T-helper 1 cell treated with Interleukin-12 subunit alpha and Interleukin-12 subunit beta and Interleukin-4 antibody, amounts not matched to agents 30 ng/mL and 1 ng/mL, for 36 hours (primary cell): Measurements from ENCODE around the gene CD68. TPM values are rescaled to one million over a fixed set of nuclear protein-coding genes. Genes with fewer than 3 reads are reported as not detected.
"Not testable (repeated sequence)": the region's sequence is repeated elsewhere in the genome, so short reads cannot be mapped to it uniquely, and the experiment has no call there.

Experiments used
- intact Hi-C: fragments of 100-400 bp; cut with micrococcal nuclease; formaldehyde crosslinking; loops from one replicate; pipeline ENCODE4 v1.15.1; 2024
- total RNA-seq: library from RNA; stranded (reverse); gene quantifications from 2 replicates; pipeline ENCODE4 v1.2.3, GENCODE V29; 2022

Gene CD68
- total RNA-seq, 1 donor from 2014 or later: 8.0 TPM

GRCh38 chr17:7606280-7606679 lies 26.8 kb downstream of the CD68 start:
- intact Hi-C loops: no loop called here

- intact Hi-C loops: no loop called here
These were observed 31.2 kb downstream of the CD68 start for GRCh38 chr17:7610641-7611040.

DNA sequence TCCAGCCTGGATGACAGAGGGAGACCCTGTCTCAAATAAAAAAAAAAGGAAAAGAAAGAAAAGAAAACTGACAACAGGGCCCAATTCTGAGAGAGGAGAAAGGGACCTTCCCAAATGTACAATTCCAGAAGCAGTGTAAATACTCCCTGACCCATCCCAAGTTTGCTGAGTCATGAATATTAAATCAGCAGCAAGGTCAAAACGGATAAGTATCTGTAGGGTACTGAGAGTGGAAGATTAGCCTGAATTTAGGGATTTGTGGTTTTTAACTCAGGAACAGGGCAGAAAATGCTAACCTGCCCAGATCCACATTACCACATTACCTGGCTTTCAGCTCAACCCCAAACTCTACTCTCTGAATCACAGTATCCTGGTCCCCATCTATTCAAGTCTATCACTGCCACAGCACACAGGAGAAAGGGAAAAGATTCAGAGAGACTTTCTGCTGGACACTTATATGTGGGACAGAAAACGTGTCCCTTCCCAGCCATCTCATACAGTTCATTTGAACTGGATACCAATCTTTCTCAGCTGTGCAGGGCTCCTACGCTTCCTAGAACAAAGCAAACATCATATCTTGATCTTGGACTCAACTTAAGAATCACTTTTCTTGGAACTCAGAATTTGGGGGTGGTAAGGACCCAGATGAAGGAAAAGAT lies 32.3 kb downstream of the CD68 start:
- intact Hi-C loops: no loop called here

GRCh38 chr17:7612294-7612640 lies 32.8 kb downstream of the CD68 start:
- intact Hi-C loops: no loop called here

DNA sequence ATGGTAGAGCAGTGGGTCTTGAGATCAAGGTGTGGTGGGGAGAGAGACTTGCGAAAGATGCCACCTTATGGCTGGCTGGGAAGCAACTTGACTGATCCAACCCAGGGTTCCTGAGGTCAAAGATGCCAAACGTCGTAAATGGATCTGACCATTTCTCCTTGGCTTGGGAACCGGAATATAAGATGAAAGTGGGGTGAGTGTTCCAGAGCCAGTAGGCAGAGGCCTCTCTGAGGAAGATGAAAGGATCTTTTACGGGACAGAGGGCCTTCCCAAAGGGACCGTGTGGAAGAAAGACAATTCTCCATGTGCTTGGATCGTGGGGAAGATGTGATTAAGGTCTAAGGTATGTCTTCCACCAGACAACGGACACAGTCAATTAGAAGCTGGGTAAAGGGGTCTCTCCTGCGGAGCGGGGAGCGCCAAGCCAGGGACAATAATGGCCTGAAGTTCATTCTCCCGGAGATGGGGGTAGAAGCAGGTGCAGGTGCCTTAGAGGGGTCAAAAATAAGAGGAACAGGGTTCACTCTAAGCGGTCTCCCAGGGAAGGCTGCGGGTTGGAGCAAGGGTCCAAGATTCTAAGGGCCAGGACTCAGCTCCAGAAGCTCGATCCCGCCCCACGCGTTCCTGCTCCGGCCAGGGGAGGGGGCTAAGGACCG lies 34.5 kb downstream of the CD68 start:
- intact Hi-C loops: loop anchor here (1.0 to 2.0 kb wide), 3 partner anchors 210 to 318 kb away; partner anchors contain the start of genes CNTROB and TMEM256

DNA sequence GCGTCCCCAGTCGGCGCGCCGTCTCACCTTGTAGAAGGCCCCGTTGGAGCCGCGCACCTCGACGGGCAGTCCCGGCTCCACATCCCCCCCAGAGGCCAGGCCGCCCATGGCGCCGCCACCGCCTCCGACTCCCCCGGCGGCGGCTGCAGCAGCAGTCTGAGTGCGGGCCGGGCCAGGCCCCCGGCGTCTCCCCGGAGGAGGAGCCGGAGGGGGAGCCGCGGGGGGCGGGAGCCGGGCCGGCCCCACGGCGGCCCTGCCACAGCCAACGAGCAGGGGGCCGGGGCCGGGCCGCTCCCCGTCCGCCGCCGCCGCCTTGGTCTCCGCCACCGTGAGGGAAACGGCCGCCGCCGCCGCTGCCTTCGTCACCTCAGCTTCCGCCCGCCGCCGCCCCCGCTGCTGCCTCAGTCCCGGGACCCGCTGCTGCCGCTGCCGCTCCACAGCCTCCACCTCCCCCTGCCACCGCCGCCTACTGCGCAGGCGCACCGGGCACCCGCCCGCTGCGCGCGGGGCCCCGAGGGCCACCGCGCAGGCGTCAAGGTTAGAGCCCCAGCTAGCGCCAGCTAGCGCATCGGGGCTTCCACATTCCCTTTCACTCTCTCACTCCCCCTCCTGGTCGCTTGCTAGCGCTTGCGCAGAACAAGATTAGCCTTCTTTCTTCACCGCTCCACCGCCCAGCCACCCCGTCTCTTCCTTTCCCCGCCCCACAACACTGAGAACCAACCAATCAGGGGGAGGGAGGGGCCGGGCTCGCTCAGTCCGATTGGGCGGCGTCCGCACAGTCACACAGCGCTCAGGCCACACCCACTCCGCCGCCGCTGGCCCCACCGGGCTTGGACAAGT lies 35.2 kb downstream of the CD68 start, which contains the start of gene FXR2:
FXR2 (minus strand) TSS at position 473 of the 840 bp plus-strand sequence; CDS start at position 108, 365 bp downstream.
- intact Hi-C loops: loop anchor here (1.0 to 2.0 kb wide), 11 partner anchors 13 to 318 kb away; partner anchors contain the start of genes ATP1B2, CNTROB, EIF5A and MPDU1

DNA sequence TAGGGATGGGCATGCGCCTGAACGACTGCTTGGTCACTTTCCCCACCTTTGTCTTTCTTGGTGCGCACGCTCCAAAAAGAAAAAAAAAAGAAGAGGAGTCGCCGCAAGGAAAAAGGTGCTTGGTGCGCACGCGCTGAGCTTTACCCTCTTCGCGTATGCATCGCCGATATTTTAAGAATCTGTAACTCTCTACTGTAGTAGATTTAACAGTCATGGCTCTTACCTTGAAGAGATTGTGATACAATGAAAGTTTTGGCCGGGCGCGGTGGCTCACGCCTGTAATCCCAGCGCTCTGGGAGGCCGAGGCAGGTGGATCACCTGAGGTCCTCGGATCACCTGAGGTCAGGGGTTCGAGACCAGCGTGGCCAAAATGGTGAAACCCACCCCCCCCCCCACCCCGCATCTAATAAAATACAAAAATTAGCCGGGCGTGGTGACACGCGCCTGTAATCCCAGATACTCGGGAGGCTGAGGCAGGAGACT lies 35.9 kb downstream of the CD68 start:
- intact Hi-C loops: loop anchor here (1.0 to 2.0 kb wide), 9 partner anchors 12 to 308 kb away; partner anchors contain the start of genes ATP1B2, EIF5A, MPDU1 and POLR2A

DNA sequence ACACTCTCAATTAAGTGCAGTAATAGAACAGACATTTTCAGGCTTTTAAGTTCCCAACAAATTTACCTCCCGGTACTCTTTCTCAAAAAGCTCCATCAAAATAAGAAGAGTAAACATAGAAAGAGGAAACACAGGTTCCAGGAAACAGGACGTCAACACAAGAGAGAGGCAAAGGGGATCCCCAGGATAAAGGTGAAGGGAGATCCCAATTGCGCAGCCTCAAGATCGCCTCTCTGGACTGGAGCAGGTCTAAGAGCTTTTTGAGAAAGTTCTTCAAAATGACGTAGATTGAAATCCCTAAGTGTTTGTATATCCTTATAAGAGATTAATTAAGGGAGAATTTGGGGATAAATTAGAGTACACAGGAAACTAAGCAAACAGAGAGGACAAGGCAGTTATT lies 39.2 kb downstream of the CD68 start:
- intact Hi-C loops: no loop called here

GRCh38 chr17:7620835-7621234 lies 41.4 kb downstream of the CD68 start:
- intact Hi-C loops: no loop called here

GRCh38 chr17:7623661-7624060 lies 44.2 kb downstream of the CD68 start:
- intact Hi-C loops: no loop called here

GRCh38 chr17:7625749-7626148 lies 46.3 kb downstream of the CD68 start:
- intact Hi-C loops: not testable (repeated sequence)

- intact Hi-C loops: no loop called here
These were observed 46.9 kb downstream of the CD68 start for GRCh38 chr17:7626307-7626706.

DNA sequence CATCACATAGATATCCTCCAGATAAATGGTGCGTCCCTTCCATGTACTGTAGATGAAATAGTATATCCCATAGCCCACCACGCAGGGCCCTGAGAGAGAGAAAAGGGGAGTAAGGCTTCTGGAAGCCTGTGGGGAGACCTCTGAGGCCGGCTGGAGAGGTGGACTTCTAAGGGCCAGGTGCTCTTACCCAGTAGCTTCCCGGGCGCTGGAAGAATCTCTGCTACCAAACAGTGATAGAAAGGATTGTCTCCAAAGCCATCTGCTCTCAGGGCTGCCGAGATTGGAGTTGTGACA lies 47.5 kb downstream of the CD68 start:
- intact Hi-C loops: loop anchor here (1.0 kb wide), 3 partner anchors 12 to 43 kb away; partner anchors contain the start of gene ATP1B2

- intact Hi-C loops: loop anchor here (1.0 kb wide), 3 partner anchors 12 to 43 kb away; partner anchors contain the start of gene ATP1B2
These were observed 48.0 kb downstream of the CD68 start, which contains the start of gene SAT2 for GRCh38 chr17:7627250-7628121. Gene SAT2, minus strand, starts transcription at chr17:7627821. Its CDS starts 186 bp downstream, at chr17:7627635.

DNA sequence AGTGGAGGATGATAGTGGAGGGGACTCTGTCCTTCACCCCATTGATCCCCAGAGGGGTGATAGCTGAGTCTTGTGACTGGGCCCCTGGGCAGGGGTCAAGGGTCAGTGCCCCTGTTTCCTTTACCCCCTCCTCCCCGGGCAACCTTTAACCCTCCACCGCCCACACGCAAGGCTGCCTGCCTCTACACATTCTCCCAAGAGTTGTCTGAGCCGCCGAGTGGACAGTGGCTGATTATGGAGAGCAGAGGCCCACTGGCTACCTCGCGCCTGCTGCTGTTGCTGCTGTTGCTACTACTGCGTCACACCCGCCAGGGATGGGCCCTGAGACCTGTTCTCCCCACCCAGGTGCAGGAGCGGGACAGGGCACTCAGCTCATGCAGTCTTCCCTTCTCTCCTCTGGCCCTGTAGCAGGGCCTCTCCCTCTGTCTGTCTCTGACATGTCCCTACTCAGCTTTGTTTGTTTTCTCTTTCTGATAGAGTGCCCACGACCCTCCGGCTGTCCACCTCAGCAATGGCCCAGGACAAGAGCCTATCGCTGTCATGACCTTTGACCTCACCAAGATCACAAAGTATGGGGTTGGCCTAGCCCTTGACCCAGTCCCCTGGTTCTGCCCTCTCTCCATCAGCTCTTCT lies 50.6 kb downstream of the CD68 start, which contains the start of gene SHBG:
SHBG (plus strand) TSS at position 197 of the 633 bp plus-strand sequence; CDS start at position 235, 38 bp downstream.
- intact Hi-C loops: loop anchor here (5.0 kb wide), 1 partner anchor 87 kb away; the partner anchor contains the start of gene DNAH2

Other genes with a start within 250 kb of the CD68 start
- 693 and 701 TPM in 2 replicates for gene ACAP1, start 243.1 kb upstream of the CD68 start, total RNA-seq
- 10.2 and 10.3 TPM in 2 replicates for gene KCTD11, start 227.5 kb upstream of the CD68 start, total RNA-seq
- gene TMEM95, start 224.5 kb upstream of the CD68 start, total RNA-seq: 0.17 TPM in 1 of 2 replicates, not detected in the other
- 1.1 and 1.4 TPM in 2 replicates for gene TNK1, start 198.5 kb upstream of the CD68 start, total RNA-seq
- gene PLSCR3, start 185.1 kb upstream of the CD68 start, total RNA-seq: 127 and 139 TPM in 2 replicates
- gene TMEM256, start 175.5 kb upstream of the CD68 start, total RNA-seq: 51.6 and 53.9 TPM in 2 replicates
- 1.5 and 2.1 TPM in 2 replicates for gene NLGN2, start 171.8 kb upstream of the CD68 start, total RNA-seq
- 0.22 TPM in 1 of 2 replicates, not detected in the other for gene SPEM1, start 159.3 kb upstream of the CD68 start, total RNA-seq
- gene SPEM2, start 154.0 kb upstream of the CD68 start, total RNA-seq: not detected in 2 replicates
- not detected in 2 replicates for gene SPEM3, start 150.8 kb upstream of the CD68 start, total RNA-seq
- gene TMEM102, start 144.2 kb upstream of the CD68 start, total RNA-seq: 16.0 and 16.3 TPM in 2 replicates
- 15.0 and 15.4 TPM in 2 replicates for gene FGF11, start 140.1 kb upstream of the CD68 start, total RNA-seq
- gene CHRNB1, start 134.6 kb upstream of the CD68 start, total RNA-seq: 12.5 and 15.4 TPM in 2 replicates
- 25.2 and 26.5 TPM in 2 replicates for gene ZBTB4, start 100.0 kb upstream of the CD68 start, total RNA-seq
- not detected in 2 replicates for gene SLC35G6, start 98.2 kb upstream of the CD68 start, total RNA-seq
- gene POLR2A, start 95.3 kb upstream of the CD68 start, total RNA-seq: 208 and 222 TPM in 2 replicates
- gene TNFSF12, start 30.6 kb upstream of the CD68 start, total RNA-seq: 79.9 and 96.4 TPM in 2 replicates
- 6.0 and 6.3 TPM in 2 replicates for gene TNFSF13, start 20.9 kb upstream of the CD68 start, total RNA-seq
- gene SENP3, start 17.7 kb upstream of the CD68 start, total RNA-seq: 55.0 and 58.3 TPM in 2 replicates
- 85.1 and 88.0 TPM in 2 replicates for gene MPDU1, start 4.2 kb downstream of the CD68 start, total RNA-seq
- gene SOX15, start 10.5 kb downstream of the CD68 start, total RNA-seq: 0.20 and 0.27 TPM in 2 replicates
- gene FXR2, start 35.3 kb downstream of the CD68 start, total RNA-seq: 32.6 and 40.1 TPM in 2 replicates
- gene SAT2, start 48.2 kb downstream of the CD68 start, total RNA-seq: 27.4 and 29.0 TPM in 2 replicates
- not detected in 2 replicates for gene SHBG, start 50.5 kb downstream of the CD68 start, total RNA-seq
- 0.22 and 0.37 TPM in 2 replicates for gene ATP1B2, start 71.3 kb downstream of the CD68 start, total RNA-seq
- 207 and 218 TPM in 2 replicates for gene TP53, start 107.9 kb downstream of the CD68 start, total RNA-seq
- gene WRAP53, start 108.8 kb downstream of the CD68 start, total RNA-seq: 19.7 and 23.9 TPM in 2 replicates
- 0.05 TPM in 1 of 2 replicates, not detected in the other for gene EFNB3, start 125.6 kb downstream of the CD68 start, total RNA-seq
- not detected in 2 replicates for gene DNAH2, start 138.1 kb downstream of the CD68 start, total RNA-seq